Putamen (tissue), 1 donor: ENCODE measurements around the gene FAM117B.

Experiments used
- DNase-seq: peaks from one replicate; pipeline ENCODE4 v3.0.0-alpha.2; 2016; ENCODE audit warnings: low spot score

The FAM117B gene

DNA sequence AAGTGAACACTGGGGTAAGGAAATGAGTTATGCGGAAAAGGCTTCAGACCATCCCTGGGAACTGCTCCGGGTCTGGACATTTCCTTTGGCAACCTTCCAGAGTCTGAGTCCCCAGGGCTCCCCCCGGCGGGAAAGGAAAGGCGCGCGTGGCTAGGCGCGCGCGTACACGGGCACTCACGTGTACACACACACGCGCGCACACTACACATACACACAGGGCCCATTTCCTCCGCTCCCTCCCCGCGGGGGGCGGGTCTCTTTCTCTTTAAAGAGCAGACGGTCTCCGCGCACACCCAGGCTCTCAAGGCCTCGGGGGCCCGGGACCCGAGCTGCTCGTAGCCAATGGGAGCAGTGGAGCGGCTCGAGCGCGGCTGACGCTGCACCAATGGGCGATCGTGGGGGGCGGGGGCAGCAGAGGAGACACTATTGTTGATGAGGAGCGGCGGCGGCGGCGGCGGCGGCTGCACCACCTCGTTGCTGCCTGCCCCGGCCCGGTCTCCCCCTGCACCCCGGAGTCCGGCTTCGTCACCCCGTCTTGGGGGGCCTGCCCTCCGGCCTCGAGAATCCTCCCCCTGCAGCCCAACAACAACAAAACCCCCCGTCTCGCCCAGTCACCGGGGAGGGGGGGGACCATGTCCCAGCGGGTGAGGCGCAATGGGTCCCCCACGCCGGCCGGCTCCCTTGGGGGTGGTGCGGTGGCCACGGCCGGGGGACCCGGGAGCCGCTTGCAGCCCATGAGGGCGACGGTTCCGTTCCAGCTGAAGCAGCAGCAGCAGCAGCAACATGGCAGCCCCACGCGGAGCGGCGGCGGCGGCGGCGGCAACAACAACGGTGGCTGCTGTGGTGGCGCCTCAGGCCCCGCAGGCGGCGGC, at the start of gene FAM117B:
Gene FAM117B, plus strand, starts transcription at position 414 of the 872 bp plus-strand sequence. Its CDS starts 219 bp downstream, at position 633.
- peak; percentile 98 for DNase-seq

DNA sequence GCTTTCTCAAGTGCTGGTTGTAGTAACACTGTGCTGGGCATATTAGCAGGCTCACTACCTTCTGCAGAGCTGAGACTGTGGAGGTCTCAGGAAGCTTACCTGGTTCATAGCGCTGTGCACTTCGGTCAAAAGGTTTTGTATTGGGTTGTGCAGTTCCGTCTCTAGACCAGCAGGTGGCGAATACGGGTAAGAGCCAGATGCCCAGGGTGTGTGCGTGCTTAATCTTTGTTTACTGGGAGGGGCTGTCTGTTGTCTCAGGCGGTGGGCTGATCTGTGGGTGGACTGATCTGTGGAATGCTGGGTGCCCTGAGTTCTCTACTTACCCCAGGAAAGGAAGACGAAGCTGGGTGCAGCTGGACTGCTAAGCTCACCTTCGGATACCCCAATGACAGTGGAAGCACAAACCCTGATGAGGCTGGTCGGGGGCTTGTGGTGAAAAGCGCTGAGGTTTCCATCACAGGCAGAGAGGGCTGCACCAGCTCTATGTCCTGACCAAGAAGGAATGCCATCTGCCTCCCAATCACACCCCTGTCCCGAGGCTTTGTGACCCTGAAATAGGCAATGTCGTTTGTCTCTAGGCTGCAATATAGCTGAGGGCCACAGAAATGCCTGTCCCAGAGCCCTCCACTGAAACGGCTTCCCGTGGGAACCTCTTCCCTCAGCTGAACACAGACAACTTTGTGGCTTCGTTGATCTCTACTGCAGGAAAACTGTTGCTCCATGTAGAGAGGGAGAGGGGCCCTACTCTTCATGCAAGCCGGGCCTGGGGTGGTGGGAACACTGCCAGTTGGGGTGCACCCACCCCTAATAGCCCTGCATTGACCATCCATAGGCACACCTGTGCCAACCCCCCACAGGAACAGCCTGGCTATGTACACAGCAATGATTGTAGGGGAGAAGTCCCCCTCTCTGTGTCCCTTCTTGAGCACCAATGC, 45.9 kb upstream of the FAM117B start:
- DNase-seq, result peak; percentile 47

DNA sequence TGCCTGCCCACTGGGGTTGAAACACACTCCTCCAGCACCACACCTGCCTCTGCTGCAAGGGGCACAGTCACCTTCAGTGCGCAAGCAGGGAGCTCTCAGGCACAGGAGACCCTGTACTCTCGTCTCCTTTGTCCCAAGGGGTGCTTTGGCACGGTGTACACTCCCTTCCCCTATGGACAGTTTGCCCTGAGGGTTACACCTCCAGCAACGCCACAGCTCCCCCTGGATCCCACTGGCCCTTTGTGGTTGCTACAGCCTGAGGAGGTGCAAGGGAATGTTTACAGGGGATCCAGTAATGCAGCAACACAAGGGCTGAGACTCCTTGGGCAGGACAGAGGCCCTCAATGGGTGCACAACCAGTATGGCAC, 45.2 kb upstream of the FAM117B start:
- no peak for DNase-seq

DNA sequence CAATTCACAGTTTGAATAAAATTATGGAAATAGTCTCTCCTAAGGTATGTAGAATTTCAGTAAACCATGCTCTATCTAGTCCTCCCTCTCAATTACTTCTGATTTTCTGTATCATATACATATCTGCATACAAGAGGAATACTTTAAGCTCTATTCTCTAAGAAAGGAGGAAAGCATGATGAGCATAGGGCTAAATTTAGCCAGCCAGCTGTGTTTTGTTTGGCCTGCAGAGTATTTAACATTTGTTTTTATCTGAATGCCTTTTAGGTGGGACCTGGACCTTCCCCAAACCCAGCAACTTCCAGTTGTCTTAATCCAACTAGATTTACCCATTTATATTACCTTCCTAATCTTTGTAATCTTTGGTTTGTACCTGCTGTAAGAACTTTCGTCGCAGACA, 42.2 kb upstream of the FAM117B start:
- DNase-seq, result no peak

DNA sequence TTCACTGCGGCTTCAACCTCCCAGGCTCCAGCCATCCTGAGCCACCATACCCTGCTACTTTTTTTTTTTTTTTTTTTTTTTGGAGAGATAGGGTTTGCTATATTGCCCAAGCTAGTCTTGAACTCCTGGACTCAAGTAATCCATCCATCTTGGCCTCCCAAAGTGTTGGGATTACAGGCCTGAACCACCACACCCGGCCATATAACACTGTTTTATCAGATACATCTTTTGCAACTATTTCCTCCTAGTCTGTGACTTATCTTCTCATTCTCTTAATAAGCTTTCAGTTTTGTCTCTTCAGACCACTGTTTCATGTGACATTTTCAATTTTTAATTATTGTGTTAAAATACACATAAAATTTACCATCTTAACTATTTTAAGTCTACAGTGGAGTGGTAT, 35.7 kb upstream of the FAM117B start:
- DNase-seq, result no peak

DNA sequence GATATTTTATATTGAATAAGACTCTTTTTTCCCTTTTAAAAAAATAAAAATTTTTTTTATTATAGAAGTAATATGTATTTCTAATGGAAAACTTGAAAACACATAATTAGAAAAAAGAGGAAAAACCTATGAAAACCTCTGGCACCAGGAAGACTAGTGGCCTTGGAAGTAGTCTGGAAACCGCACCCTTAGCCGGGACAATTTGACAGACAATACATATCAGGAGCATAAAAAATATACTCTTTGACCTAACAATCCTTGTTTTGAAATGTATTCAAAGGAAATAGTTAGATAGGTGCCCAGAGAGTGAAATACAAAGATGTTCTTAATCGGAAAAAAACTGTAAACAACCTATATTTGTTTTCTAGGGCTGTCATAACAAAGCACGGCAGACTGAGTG, 34.9 kb upstream of the FAM117B start:
- no peak for DNase-seq

DNA sequence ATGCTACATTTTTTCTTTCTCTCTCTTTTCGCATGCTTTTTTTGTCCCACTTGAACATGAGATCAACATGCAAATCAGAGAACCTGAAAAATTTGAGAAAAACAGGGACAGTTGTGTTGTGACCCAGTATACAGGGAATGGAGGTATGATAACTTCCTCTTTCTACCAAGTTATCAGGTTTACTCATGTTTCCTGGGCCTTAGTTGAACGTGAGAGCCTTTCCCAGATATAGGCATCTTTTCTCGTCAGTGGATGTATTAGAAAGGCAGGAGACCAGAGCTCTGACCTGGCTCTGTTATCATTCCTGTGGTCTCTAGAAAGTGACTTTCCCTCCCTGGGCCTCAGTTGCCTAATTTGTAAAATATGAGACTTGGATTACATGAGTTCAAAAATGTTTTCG, 30.1 kb upstream of the FAM117B start:
- DNase-seq, result no peak

DNA sequence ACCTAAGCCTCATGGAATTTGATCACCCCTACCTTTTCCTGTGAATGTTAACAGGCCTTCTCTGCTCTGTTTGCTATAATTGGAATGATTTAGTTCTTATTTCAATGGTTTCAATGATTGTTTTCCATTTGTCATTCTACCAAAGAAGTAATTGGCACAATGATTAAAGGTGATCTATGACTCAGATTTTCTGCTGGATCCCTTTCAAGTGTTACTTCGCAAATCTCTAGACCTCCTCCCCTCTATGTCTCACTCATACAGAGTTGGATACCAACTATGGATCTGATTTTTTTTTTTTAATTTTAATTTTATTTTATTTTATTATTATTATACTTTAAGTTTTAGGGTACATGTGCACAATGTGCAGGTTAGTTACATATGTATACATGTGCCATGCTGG, 29.6 kb upstream of the FAM117B start:
- DNase-seq, result no peak

DNA sequence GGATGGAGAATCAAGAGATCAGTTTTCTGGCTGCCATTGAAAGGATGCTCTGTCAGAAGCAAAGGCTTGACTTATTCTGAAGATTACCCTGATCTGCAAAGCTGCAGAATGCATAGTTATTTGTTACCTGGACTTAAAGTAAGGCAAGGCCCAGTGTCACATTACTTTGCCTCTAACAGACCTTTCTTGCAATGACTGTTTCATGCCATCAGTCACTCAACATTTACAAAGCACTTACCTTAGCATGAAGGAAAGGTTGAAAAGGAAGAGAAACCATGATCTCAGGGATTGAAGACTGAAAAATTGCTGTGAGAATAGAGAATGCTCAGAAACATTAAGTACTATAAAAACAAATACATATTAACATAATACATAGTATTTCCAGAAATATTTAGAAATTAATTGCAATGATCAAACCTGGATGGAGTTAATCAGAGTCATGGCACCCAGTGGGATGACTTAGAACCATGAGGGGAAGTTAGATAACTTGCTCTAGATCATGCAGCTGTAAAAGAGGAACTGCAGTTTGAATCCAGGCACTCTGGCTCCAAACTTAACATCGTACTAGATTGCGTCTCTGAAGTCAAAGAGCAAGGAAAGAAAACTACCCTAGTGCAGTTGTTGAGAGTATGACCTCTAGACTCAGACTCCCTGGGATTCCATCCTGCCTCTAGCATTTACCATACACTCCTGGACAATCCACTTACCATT, 26.5 kb upstream of the FAM117B start:
- no peak for DNase-seq

DNA sequence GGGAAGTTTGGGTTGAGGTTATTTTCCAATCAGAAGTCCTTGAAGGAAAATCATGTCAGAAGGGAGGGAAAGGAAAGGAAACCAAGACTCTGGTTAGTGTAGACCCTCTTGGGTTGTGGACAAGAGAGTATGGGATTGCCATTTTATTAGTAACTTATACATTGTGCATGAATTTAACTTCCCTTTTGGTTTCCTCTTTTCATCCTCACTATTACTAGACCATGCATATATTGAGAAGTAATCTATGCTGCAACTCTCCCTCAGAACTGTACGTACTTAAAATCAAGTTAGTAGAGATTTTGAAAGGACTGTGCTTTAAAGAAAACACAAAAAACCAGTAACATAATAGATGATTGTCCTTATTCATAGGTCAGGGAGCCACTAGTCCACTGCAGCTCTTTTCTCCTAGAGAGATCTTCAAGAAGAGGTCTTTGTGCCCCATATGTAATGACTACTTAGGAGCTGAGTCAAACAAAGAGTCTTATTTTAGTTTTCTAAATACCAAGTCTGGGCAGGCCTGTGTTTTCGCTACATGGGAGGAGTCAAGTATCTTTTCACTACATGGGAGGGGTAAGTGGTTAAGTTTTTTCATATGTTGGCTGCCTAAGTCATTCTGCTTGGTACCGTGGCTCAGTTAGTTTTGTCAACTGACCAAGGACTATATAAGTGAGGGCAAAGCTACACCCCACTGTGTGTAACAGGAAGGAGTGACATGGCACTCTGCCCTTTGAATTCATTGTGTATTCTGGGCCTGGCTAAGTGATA, 25.2 kb upstream of the FAM117B start:
- no peak for DNase-seq

DNA sequence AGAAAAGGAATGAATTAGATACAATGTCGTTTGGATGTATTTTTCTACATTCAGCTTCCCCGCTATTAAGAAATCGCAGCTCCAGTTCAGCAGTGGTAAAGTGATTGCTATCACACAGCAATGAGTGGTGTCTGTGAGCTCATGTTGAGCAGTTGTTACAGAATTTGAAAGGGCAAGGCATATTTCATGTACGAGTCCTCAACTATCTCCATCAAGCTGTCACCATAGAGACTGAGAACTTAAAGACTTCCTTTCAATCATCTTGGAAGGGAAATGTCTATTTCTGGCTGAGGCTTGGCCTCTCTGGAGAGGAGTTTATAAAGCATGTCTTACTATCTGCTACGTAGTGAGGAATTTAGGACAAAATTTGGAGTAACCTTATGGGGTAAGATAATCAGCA, 24.4 kb upstream of the FAM117B start:
- no peak for DNase-seq

DNA sequence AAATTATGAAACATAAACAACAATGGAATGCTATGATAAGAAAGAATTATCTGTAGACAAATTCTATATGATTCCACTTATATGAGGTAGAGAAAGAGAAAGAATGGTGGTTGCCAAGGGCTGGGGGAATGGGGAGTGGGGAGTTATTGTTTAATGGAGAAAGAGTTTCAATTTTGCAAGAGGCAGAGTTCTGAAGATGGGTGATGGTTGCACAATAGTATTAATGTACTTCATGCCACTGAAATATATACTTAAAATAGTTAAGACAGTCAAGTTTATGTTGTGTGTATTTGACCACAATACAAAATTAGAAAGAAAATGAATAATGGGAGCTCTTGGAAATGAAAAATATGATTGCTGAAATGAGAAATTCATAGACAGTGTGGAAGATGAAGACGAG, 22.6 kb upstream of the FAM117B start:
- no peak for DNase-seq

DNA sequence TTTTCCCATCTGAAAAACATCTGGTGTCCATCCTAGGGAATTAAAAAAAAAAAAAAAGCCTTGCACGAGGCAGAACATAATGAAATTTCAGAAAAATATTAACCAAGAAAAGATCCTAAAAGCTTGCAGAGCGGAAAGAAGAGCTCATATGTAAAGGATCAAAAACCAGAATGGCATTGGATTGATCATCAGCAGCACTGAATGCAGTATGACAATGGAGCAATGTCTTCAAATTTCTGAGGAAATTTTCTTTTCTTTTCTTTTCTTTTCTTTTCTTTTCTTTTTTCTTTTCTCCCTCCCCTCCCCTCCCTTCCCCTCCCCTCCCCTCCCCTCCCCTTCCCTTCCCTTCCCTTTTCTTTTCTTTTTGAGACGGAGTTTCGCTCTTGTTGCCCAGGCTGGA, 21.3 kb upstream of the FAM117B start:
- no peak for DNase-seq

DNA sequence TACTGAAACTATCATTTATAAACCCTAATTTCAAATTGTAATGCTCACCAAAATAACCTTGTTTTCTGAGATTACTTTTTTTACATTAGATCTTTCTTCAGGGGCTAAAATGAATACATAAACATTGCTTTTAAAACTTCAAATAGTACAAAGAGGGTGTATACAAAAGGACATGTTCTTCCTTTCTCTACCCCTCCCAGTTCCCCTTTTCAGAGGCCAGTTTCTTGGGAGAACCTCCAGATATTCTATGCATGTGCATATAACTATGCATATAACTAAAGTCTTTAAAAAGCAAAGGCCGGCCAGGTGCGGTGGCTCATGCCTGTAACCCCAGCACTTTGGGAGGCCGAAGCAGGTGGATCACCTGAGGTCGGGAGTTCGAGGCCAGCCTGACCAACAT, 10.6 kb upstream of the FAM117B start:
- no peak for DNase-seq

DNA sequence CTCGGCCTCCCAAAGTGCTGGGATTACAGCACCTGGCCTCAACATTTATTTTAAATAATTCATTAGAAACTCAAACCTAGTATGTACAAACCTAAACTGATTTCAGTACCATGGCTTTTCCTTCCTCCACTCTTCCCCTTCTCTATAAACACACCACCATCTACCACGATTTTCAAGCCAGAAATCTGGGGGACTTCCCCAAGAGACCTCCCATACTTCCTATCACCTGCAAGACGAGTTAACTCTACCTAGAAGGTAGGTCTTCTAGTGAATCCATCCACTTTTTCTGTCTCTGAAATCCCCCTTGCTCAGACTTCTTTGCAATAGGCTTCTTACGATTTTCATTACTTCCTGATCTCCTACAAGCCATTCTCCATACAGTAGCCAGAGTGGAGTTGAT, 7.7 kb upstream of the FAM117B start:
- no peak for DNase-seq

DNA sequence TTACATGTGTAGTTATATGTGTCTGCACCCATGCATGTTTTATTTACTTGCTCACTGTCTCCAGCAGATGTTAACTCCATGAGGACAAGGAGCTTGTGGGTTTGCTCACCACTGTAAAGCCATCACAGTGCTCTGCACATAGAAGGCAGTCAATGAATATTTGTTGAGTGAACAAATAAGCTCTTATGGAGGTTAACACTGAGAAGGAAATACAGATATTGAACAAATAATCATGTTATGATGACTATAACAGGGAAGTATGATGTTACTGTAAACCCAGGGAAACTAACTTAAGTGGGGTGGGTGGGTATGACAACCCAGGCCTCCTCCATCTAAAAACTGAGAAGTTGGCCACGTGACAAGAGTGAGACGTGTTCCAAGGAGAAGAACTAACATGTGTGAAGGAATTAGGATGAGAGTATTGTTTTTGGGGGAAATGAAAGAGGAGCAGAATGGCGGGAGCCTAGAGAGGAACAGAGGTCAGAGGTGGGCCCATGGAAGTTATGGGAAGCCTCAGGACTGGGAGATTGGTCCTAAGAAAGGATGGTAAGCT, 6.0 kb upstream of the FAM117B start:
- no peak for DNase-seq

DNA sequence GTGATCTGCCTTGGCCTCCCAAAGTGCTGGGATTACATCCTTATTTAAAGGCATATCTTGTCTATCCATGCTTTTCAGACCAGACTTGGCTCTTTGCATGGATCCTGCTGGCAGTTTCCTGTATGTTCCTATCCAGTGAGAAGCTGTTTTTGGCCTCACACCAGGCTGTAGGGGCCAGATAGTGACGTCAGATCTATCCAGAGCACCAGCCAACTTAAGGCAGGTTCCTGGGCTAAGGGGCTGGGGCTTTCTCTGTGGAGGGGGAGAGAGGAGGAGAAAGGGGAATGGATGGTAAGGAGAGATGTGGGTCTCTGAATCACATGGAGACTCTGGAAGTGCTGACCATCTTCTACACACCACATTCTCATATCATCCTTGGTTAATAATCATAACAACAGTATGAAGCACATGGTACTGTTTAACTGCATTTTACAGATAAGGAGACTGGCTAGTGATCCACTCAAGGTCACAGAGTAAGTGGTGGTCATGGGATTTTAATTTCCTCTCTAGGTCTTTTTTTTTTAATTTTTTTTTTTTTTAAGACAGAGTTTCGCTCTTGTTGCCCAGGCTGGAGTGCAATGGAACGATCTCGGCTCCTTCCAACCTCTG, 2.0 kb upstream of the FAM117B start:
- no peak for DNase-seq

DNA sequence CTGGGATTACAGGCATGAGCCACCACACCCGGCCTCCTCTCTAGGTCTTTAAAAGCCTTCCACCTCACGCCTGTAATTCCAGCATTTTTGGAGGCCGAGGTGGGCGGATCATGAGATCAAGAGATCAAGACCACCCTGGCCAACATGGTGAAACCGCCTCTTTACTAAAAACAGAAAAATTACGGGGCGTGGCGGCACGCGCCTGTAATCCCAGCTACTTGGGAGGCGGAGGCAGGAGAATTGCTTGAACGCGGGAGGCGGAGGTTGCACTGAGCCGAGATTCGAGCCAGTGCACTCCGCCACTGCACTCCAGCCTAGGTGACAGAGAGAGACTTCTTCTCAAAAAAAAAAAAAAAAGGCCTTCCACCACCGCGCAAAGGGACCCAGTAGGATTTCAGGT, 1.3 kb upstream of the FAM117B start:
- no peak for DNase-seq

DNA sequence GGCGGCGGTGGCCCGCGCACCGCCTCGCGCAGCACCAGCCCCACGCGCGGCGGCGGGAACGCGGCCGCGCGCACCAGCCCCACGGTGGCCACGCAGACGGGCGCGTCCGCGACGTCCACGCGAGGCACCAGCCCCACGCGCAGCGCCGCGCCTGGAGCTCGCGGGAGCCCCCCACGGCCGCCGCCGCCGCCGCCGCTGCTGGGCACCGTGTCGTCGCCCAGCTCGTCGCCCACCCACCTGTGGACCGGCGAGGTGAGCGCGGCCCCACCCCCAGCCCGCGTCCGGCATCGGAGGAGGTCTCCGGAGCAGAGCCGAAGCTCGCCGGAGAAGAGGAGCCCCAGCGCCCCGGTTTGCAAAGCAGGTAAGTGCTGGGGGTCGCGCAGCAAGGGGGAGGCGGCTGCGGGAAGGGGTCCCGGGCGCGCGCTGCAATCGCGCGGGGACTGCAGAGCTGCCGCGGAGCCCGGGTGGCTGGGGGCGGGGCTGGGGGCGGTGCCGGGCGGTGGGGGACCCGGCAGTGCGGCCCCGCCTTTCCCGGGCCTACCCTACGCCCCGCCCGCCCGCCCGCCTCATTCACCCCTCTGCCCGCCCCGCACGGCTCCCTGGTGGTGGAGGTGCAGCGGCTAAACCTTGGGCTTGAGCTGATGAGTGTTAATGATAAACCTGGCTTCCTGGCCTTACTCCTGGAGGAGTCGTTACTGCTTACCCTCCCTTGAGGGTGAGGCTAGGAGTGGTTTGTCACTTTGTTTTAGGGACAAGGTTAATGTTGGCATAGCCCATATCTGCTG, 851 bp downstream of the FAM117B start:
- DNase-seq, result peak; percentile 77

DNA sequence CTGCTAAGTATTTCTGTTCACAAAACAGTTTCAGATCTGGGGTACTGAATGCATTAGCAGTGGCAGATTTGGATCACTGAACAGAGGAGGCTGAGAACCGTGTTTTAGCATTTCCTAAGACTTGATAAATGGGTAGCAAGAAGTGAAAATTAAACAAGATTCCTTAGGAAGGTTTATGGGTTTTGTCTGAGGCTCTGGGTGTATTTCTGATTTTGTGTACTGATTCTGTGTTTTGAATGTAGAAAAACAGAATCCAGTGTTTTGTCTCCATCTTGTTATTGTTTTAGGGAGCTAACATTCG, 1.4 kb downstream of the FAM117B start:
- DNase-seq, result no peak
